Erythroblast (primary cell): ENCODE measurements around the gene PALLD.

Experiments
- GATA1 ChIP-seq: IDR thresholded peaks from 2 replicates; pipeline ENCODE4 v1.6.1; 2011; ENCODE audit warnings: low read depth, mild to moderate bottlenecking, control low read depth, low read length, moderate library complexity
- POLR2A ChIP-seq: IDR thresholded peaks from 2 replicates; pipeline ENCODE4 v1.6.1; 2011; ENCODE audit warnings: mild to moderate bottlenecking, low read length

GRCh38 chr4:168636040-168636439, 139.2 kb downstream of the PALLD start:
- TF ChIP-seq POLR2A (no peak), GATA1 (no peak)
